OCI-LY7 (cell line): ENCODE measurements around the gene TRA2B. TPM values are rescaled to one million over a fixed set of nuclear protein-coding genes. Genes with fewer than 3 reads are reported as not detected.

Source experiments
- BruUV-seq: library from RNA; stranded (reverse); fragments of 400-500 nt; replicated peaks from 2 replicates; lab custom pipeline; 2021; lab: Mats Ljungman, UMichigan
- CTCF ChIA-PET: fragments of 300-600 bp; sonication (Branson Sonifier 250); formaldehyde crosslinking; loops from one replicate; lab custom pipeline; 2022; ENCODE audit warnings: antibody characterized with exemption; ENCODE audit not compliant: unreplicated experiment; lab: Charles Lee
- POLR2A ChIA-PET: fragments of 300-600 bp; sonication (Branson Sonifier 250); formaldehyde crosslinking; loops from one replicate; lab custom pipeline; 2022; ENCODE audit warnings: antibody characterized with exemption; lab: Charles Lee
- DNase-seq: peaks from one replicate; pipeline ENCODE4 v3.0.0-alpha.2; 2015; ENCODE audit warnings: low spot score
- H2AFZ ChIP-seq: fragments of 200-600 bp; sonication (generic), shearing (Covaris generic); 2 replicates; pipeline ENCODE4 v1.6.1; 2014; ENCODE audit warnings: mild to moderate bottlenecking, antibody characterized with exemption, low read length, moderate library complexity
- H3K27ac ChIP-seq: fragments of 200-600 bp; sonication (generic); 2 replicates; pipeline ENCODE4 v1.5.1; 2014; ENCODE audit warnings: mixed run types, low read depth, mild to moderate bottlenecking, moderate library complexity, low read length, inconsistent platforms; ENCODE audit not compliant: poor library complexity, severe bottlenecking
- H3K36me3 ChIP-seq: fragments of 200-600 bp; sonication (generic); 2 replicates; pipeline ENCODE4 v1.6.1; 2014; ENCODE audit warnings: mild to moderate bottlenecking, antibody characterized with exemption, low read length, moderate library complexity, mixed read lengths; ENCODE audit not compliant: insufficient read depth
- H3K4me1 ChIP-seq: fragments of 200-600 bp; sonication (generic); 2 replicates; pipeline ENCODE4 v1.5.1; 2014; ENCODE audit warnings: mild to moderate bottlenecking, low read length; ENCODE audit not compliant: insufficient read depth, poor library complexity, severe bottlenecking
- H3K4me2 ChIP-seq: fragments of 200-600 bp; sonication (generic); 2 replicates; pipeline ENCODE4 v1.6.1; 2014; ENCODE audit warnings: mild to moderate bottlenecking, low read length
- H3K4me3 ChIP-seq: fragments of 200-600 bp; sonication (generic); 2 replicates; pipeline ENCODE4 v1.5.1; 2014; ENCODE audit warnings: mild to moderate bottlenecking, low read depth, low read length; ENCODE audit not compliant: poor library complexity, severe bottlenecking
- H3K79me2 ChIP-seq: fragments of 200-600 bp; sonication (generic); 2 replicates; pipeline ENCODE4 v1.6.1; 2016; ENCODE audit warnings: low read depth, mild to moderate bottlenecking, low read length, moderate library complexity, mixed read lengths; ENCODE audit not compliant: insufficient read depth
- H3K9me2 ChIP-seq: fragments of 200-600 bp; sonication (generic); 2 replicates; pipeline ENCODE4 v1.6.1; 2016; ENCODE audit warnings: mild to moderate bottlenecking, low read length, mixed read lengths; ENCODE audit not compliant: insufficient read depth
- H3K9me3 ChIP-seq: fragments of 200-600 bp; sonication (generic); 2 replicates; pipeline ENCODE4 v1.6.1; 2014; ENCODE audit warnings: mild to moderate bottlenecking, mixed run types, low read length, mixed read lengths
- H4K20me1 ChIP-seq: fragments of 200-600 bp; sonication (generic); 2 replicates; pipeline ENCODE4 v1.6.1; 2014; ENCODE audit warnings: mild to moderate bottlenecking, antibody characterized with exemption, low read length, moderate library complexity, mixed read lengths; ENCODE audit not compliant: insufficient read depth
- CTCF ChIP-seq: fragments of 200-600 bp; sonication (generic); conservative IDR thresholded peaks from 2 replicates; pipeline ENCODE4 v1.5.1; 2014; ENCODE audit warnings: mild to moderate bottlenecking, antibody characterized with exemption, low read length, moderate library complexity, mixed read lengths
- EZH2phosphoT487 ChIP-seq: fragments of 200-600 bp; sonication (generic); IDR thresholded peaks from 2 replicates; pipeline ENCODE4 v1.6.1; 2018; ENCODE audit warnings: low read depth, borderline replicate concordance, mild to moderate bottlenecking, mixed run types, antibody characterized with exemption, low read length, moderate library complexity, mixed read lengths
- intact Hi-C: fragments of 100-400 bp; cut with micrococcal nuclease; formaldehyde crosslinking; loops from one replicate; pipeline ENCODE4 v1.10.0; 2022; ENCODE audit not compliant: unreplicated experiment
- total RNA-seq, 2 experiments: library from RNA; depleted of rRNA in 1 of 2; stranded (reverse); fragments of >200 nt in 1 of 2; shearing (Covaris generic) in 1 of 2; gene quantifications; 2 replicates each; pipeline ENCODE4 v1.2.3, GENCODE V29; 2014 to 2022

TRA2B gene
- total RNA-seq, 2 experiments from 2014 or later = 325 to 349 TPM

GRCh38 chr3:185900228-185900627 is 37.6 kb downstream of the TRA2B start:
- intact Hi-C loops = no loop called here
- Histone ChIP-seq H4K20me1 (no peaks in the 10 kb centered on the region), H3K4me2 (no peak overlapping the region), H3K9me3 (no peaks in the 10 kb centered on the region), H3K36me3 (no peaks in the 10 kb centered on the region), H3K79me2 (no peaks in the 10 kb centered on the region), H3K4me1 (no peaks in the 10 kb centered on the region), H3K27ac (no peak overlapping the region), H2AFZ (no peak overlapping the region), H3K4me3 (no peak overlapping the region), H3K9me2 (no peaks in the 10 kb centered on the region)
- POLR2A ChIA-PET = no interaction called here
- BruUV-seq = no TSS peak
- CTCF ChIA-PET = no interaction called here
- no peak for DNase-seq
- TF ChIP-seq EZH2phosphoT487 (no peak), CTCF (no peak)

- no peak for TF ChIP-seq CTCF
- TF ChIP-seq EZH2phosphoT487 = no peak
- no TSS peak for BruUV-seq
- Histone ChIP-seq H3K4me3 (no peak overlapping the region), H3K9me3 (no peaks in the 10 kb centered on the region), H3K4me1 (no peaks in the 10 kb centered on the region), H3K4me2 (no peak overlapping the region), H3K36me3 (no peaks in the 10 kb centered on the region), H4K20me1 (no peaks in the 10 kb centered on the region), H2AFZ (no peak overlapping the region), H3K27ac (no peak overlapping the region), H3K79me2 (no peaks in the 10 kb centered on the region), H3K9me2 (no peaks in the 10 kb centered on the region)
- DNase-seq = no peak
- ChIA-PET CTCF (no interaction called here), POLR2A (no interaction called here)
- intact Hi-C loops = no loop called here
These were observed 41.2 kb downstream of the TRA2B start for GRCh38 chr3:185896636-185897035.

- H3K4me3 ChIP-seq = no peak overlapping the region
- H3K9me3 ChIP-seq = no peaks in the 10 kb centered on the region
- TF ChIP-seq CTCF (no peak), EZH2phosphoT487 (no peak)
- no peaks in the 10 kb centered on the region for H3K9me2 ChIP-seq
- POLR2A ChIA-PET = no interaction called here
- H3K36me3 ChIP-seq = no peaks in the 10 kb centered on the region
- no peak overlapping the region for H3K4me2 ChIP-seq
- intact Hi-C loops = no loop called here
- H2AFZ ChIP-seq = no peak overlapping the region
- CTCF ChIA-PET = interaction anchor here (0.6 kb wide), 1 partner anchor 940 kb away, joined by 4 read pairs; no protein-coding TSS in a partner anchor
- no peaks in the 10 kb centered on the region for H3K4me1 ChIP-seq
- BruUV-seq = no TSS peak
- no peaks in the 10 kb centered on the region for H4K20me1 ChIP-seq
- no peak for DNase-seq
- no peaks in the 10 kb centered on the region for H3K79me2 ChIP-seq
- H3K27ac ChIP-seq = no peak overlapping the region
These were observed 50.7 kb downstream of the TRA2B start for GRCh38 chr3:185887066-185887465.
